K562 (cell line): ENCODE measurements around the gene TMEM86B. TPM values are rescaled to one million over a fixed set of nuclear protein-coding genes. Genes with fewer than 3 reads are reported as not detected.

Source experiments
- AFF1 ChIP-seq, 2 experiments: fragments of 450-650 bp; IDR thresholded peaks; 2 replicates each; pipeline ENCODE4 v1.6.1; 2018; ENCODE audit warnings: mild to moderate bottlenecking in 2 of 2, low read depth in 1 of 2; ENCODE audit not compliant: partially characterized antibody in 2 of 2
- BHLHE40 ChIP-seq: IDR thresholded peaks from 2 replicates; pipeline ENCODE4 v1.6.1; 2011; ENCODE audit warnings: low read length, improper control_type of control experiment
- CCNT2 ChIP-seq: IDR thresholded peaks from 2 replicates; pipeline ENCODE4 v1.6.1; 2011; ENCODE audit warnings: borderline replicate concordance, low read depth, mild to moderate bottlenecking, moderate library complexity, mixed read lengths, low read length; ENCODE audit not compliant: insufficient read length; ENCODE audit errors: extremely low read depth
- FOXA3 ChIP-seq, 2 experiments: fragments of 450-650 bp in 1 of 2; sonication (generic) in 1 of 2; formaldehyde crosslinking; IDR thresholded peaks in 1 of 2; conservative IDR thresholded peaks in 1 of 2; 2 replicates each; pipeline versions ENCODE4 v1.4.0 to v1.8.0; 2020 to 2022; ENCODE audit warnings: mild to moderate bottlenecking in 2 of 2, missing genetic modification reagents in 1 of 2
- HNRNPK ChIP-seq: fragments of 200-400 bp; formaldehyde crosslinking; IDR thresholded peaks from one replicate; pipeline ENCODE4 v1.6.1; 2018; ENCODE audit warnings: mild to moderate bottlenecking, low read depth, low read length; ENCODE audit not compliant: poor library complexity, severe bottlenecking
- MAFF ChIP-seq: IDR thresholded peaks from 2 replicates; pipeline ENCODE4 v1.6.1; 2012; ENCODE audit warnings: low read length, improper control_type of control experiment
- NFXL1 ChIP-seq: fragments of 450-650 bp; formaldehyde crosslinking; IDR thresholded peaks from 2 replicates; pipeline ENCODE4 v1.4.0; 2021; ENCODE audit warnings: mild to moderate bottlenecking
- NR2C1 ChIP-seq, 2 experiments: fragments of 450-650 bp; IDR thresholded peaks; 2 replicates each; pipeline ENCODE4 v1.6.1; 2017; ENCODE audit warnings: mild to moderate bottlenecking in 2 of 2, antibody characterized with exemption in 1 of 2, inconsistent platforms in 1 of 2, missing compliant biosample characterization in 1 of 2, missing genetic modification characterization in 1 of 2
- NR4A1 ChIP-seq, 2 experiments: fragments of 250-450 bp in 1 of 2; fragments of 450-650 bp in 1 of 2; sonication (Bioruptor Pico) in 1 of 2; IDR thresholded peaks; 2 replicates each; pipeline versions ENCODE4 v1.4.0 to v1.6.1; 2016 to 2020; ENCODE audit warnings: mild to moderate bottlenecking in 2 of 2, missing compliant biosample characterization in 1 of 2, missing genetic modification characterization in 1 of 2, moderate library complexity in 1 of 2
- SMARCC2 ChIP-seq: fragments of 450-650 bp; IDR thresholded peaks from 2 replicates; pipeline ENCODE4 v1.6.1; 2017; ENCODE audit warnings: antibody characterized with exemption, moderate library complexity, mild to moderate bottlenecking, low read depth
- ZBTB11 ChIP-seq, 3 experiments: fragments of 200-800 bp in 1 of 3; fragments of 250-450 bp in 1 of 3; fragments of 450-650 bp in 1 of 3; sonication (Bioruptor Pico) in 1 of 3; sonication (Bioruptor generic) in 1 of 3; formaldehyde crosslinking in 1 of 3; IDR thresholded peaks; 2 replicates each; pipeline versions ENCODE4 v1.6.1 to v1.8.0; 2016 to 2022; ENCODE audit warnings: mild to moderate bottlenecking in 2 of 3, missing genetic modification characterization in 2 of 3, missing compliant biosample characterization in 1 of 3, moderate library complexity in 1 of 3
- ZNF24 ChIP-seq: fragments of 450-650 bp; IDR thresholded peaks from 2 replicates; pipeline ENCODE4 v1.6.1; 2016
- ZNF584 ChIP-seq: fragments of 200-800 bp; sonication (Bioruptor generic); IDR thresholded peaks from 2 replicates; pipeline ENCODE4 v1.6.1; 2016; ENCODE audit warnings: low read depth, mild to moderate bottlenecking, missing genetic modification characterization, missing compliant biosample characterization
- ZNF696 ChIP-seq: fragments of 250-450 bp; sonication (Bioruptor Pico); conservative IDR thresholded peaks from 2 replicates; pipeline ENCODE4 v1.4.0; 2020; ENCODE audit warnings: mild to moderate bottlenecking, moderate library complexity
- polyA plus RNA-seq, 8 experiments: library from polyadenylated mRNA; depleted of rRNA in 4 of 8; stranded (reverse) in 5 of 8; unstranded in 3 of 8; fragments of >200 nt; fragmentation: Nextera tagmentation in 2 of 8; fragmentation: Illumina TruSeq in 1 of 8; extraction: Ambion mirVana in 2 of 8; extraction: Trizol in 1 of 8; gene quantifications; 2 replicates each; pipeline versions ENCODE4 v1.2.1 to v1.2.3, GENCODE V29; 2011 to 2014; ENCODE audit warnings: inconsistent platforms in 1 of 8, missing spikeins in 1 of 8
- total RNA-seq, 7 experiments: library from RNA; depleted of rRNA in 6 of 7; stranded (reverse); fragments of >200 nt in 6 of 7; fragmentation: Illumina TruSeq in 2 of 7; extraction: Trizol in 2 of 7; gene quantifications; 2 replicates each; pipeline versions ENCODE4 v1.2.1 to v1.2.3, GENCODE V29; 2011 to 2021; ENCODE audit warnings: low replicate concordance in 1 of 7
- TF ChIP-seq, protein P1 (sequence below): sonication (generic); formaldehyde crosslinking; IDR thresholded peaks from 2 replicates; pipeline ENCODE4 v1.8.1; 2023; ENCODE audit warnings: mild to moderate bottlenecking, missing genetic modification reagents

TMEM86B gene
- total and polyA plus RNA-seq, 9 of the 15 experiments (the other 6 are each of a cell fraction or from before 2014, with no cell fraction given) = 0.28 to 7.9 (median 2.1) TPM

- TF ChIP-seq FOXA3 (CRISPR knock-in tag; conservative IDR thresholded peaks at IDR 0.05 in 1 of 2, IDR thresholded peaks at IDR 0.05 in 1 of 2) = no peak
- TF ChIP-seq, protein P1, sequence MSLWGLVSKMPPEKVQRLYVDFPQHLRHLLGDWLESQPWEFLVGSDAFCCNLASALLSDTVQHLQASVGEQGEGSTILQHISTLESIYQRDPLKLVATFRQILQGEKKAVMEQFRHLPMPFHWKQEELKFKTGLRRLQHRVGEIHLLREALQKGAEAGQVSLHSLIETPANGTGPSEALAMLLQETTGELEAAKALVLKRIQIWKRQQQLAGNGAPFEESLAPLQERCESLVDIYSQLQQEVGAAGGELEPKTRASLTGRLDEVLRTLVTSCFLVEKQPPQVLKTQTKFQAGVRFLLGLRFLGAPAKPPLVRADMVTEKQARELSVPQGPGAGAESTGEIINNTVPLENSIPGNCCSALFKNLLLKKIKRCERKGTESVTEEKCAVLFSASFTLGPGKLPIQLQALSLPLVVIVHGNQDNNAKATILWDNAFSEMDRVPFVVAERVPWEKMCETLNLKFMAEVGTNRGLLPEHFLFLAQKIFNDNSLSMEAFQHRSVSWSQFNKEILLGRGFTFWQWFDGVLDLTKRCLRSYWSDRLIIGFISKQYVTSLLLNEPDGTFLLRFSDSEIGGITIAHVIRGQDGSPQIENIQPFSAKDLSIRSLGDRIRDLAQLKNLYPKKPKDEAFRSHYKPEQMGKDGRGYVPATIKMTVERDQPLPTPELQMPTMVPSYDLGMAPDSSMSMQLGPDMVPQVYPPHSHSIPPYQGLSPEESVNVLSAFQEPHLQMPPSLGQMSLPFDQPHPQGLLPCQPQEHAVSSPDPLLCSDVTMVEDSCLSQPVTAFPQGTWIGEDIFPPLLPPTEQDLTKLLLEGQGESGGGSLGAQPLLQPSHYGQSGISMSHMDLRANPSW (CRISPR knock-in tag) = 0 out of 2 replicates have a peak, but pooled peaks have one; percentile 3
- peak; percentile 83 for TF ChIP-seq BHLHE40
- TF ChIP-seq ZNF696 (CRISPR knock-in tag) = no peak
- no peak for TF ChIP-seq NFXL1 (CRISPR knock-in tag)
- TF ChIP-seq ZNF584 (CRISPR knock-in tag) = peak; percentile 57; the same call in 1 of the 2 replicates
- TF ChIP-seq SMARCC2 = no peak
- TF ChIP-seq CCNT2 = peak; percentile 88
- no peak for TF ChIP-seq NR4A1 (CRISPR knock-in tag; IDR thresholded peaks at IDR 0.05)
- no peak for TF ChIP-seq NR4A1 (tag; IDR thresholded peaks at IDR 0.05)
- no peak for TF ChIP-seq MAFF
- peak; percentile 85 for TF ChIP-seq ZNF24
- TF ChIP-seq NR2C1 (IDR thresholded peaks at IDR 0.05) = no peak; the same call in 1 of the 2 replicates
- peak; percentile 65 for TF ChIP-seq NR2C1 (tag; IDR thresholded peaks at IDR 0.05)
- TF ChIP-seq HNRNPK = no peak
- peak in 1 of 3 experiments; percentile 84; a peak in 2 of 6 replicates for TF ChIP-seq ZBTB11 (CRISPR knock-in tag; IDR thresholded peaks at IDR 0.05)
- TF ChIP-seq AFF1 (IDR thresholded peaks at IDR 0.05; ENCODE audit: low read depth in 1 of 2, partially characterized antibody in 2 of 2) = peak; percentile 69 to 90
Observed at GRCh38 chr19:55258828-55259539, 30.4 kb upstream of the TMEM86B start, which contains the start of gene PPP6R1 (continued).
